Ascending aorta (tissue), 2 donors: ENCODE results near the gene ZBTB16. TPM values are rescaled to one million over a fixed set of nuclear protein-coding genes. Genes with fewer than 3 reads are reported as not detected.

Experiments
- DNase-seq, 2 donors: peaks; one replicate each; pipeline ENCODE4 v3.0.0-alpha.2; 2019; ENCODE audit warnings: low spot score in 2 of 2
- H3K27ac ChIP-seq, 2 donors: fragments of 200-600 bp; sonication (generic); one replicate each; pipeline ENCODE4 v1.5.1; 2016 to 2017; ENCODE audit warnings: mild to moderate bottlenecking in 1 of 2
- H3K27me3 ChIP-seq: fragments of 200-600 bp; sonication (generic); one replicate; pipeline ENCODE4 v1.5.1; 2017
- H3K36me3 ChIP-seq, 2 donors: fragments of 200-600 bp; sonication (generic); one replicate each; pipeline ENCODE4 v1.5.1; 2016
- H3K4me1 ChIP-seq, 2 donors: fragments of 200-600 bp; sonication (generic); one replicate each; pipeline ENCODE4 v1.5.1; 2016 to 2017; ENCODE audit warnings: mild to moderate bottlenecking in 1 of 2
- H3K4me3 ChIP-seq, 2 donors: fragments of 200-600 bp; sonication (generic); one replicate each; pipeline ENCODE4 v1.5.1; 2016 to 2017; ENCODE audit warnings: mild to moderate bottlenecking in 1 of 2
- H3K9me3 ChIP-seq, 2 donors: fragments of 200-600 bp; sonication (generic); one replicate each; pipeline ENCODE4 v1.5.1; 2016
- CTCF ChIP-seq, 3 experiments: fragments of 200-600 bp in 2 of 3; fragments of 450-650 bp in 1 of 3; sonication (generic) in 2 of 3; IDR thresholded peaks; one replicate each; pipeline ENCODE4 v1.5.1; 2016 to 2019; ENCODE audit warnings: antibody characterized with exemption in 3 of 3, mild to moderate bottlenecking in 1 of 3, moderate library complexity in 1 of 3
- intact Hi-C: fragments of 100-400 bp; cut with DNase I; formaldehyde crosslinking; loops from one replicate; pipeline ENCODE4 v1.15.1; 2023
- total RNA-seq: library from RNA; depleted of rRNA; stranded (reverse); fragments of >200 nt; gene quantifications from one replicate; pipeline ENCODE4 v1.1.0, GENCODE V29; 2016

ZBTB16 gene
- total RNA-seq, 1 donor from 2014 or later: 344 TPM

- peaks cover 31 to 58% of the 10 kb centered on the region in 2 donors for H3K36me3 ChIP-seq
- H3K4me1 ChIP-seq: peaks cover 55 to 95% of the 10 kb centered on the region in 2 donors
- no peak for TF ChIP-seq CTCF (IDR thresholded peaks at IDR 0.05)
- no peaks in the 10 kb centered on the region for H3K9me3 ChIP-seq
- no peaks in the 10 kb centered on the region for H3K27me3 ChIP-seq
- peak overlapping the region; percentile 92 to 99 for H3K27ac ChIP-seq
- no peak for DNase-seq
- intact Hi-C loops: no loop called here
- H3K4me3 ChIP-seq: no peak overlapping the region
Measured at GRCh38 chr11:114125531-114125930, 66.0 kb downstream of the ZBTB16 start.

- no peak for DNase-seq
- Histone ChIP-seq H3K9me3 (no peaks in the 10 kb centered on the region), H3K4me1 (peaks cover 55 to 94% of the 10 kb centered on the region in 2 donors), H3K27me3 (no peaks in the 10 kb centered on the region), H3K27ac (peak overlapping the region; percentile 92 to 99), H3K36me3 (peaks cover 30 to 58% of the 10 kb centered on the region in 2 donors), H3K4me3 (no peak overlapping the region)
- no peak for TF ChIP-seq CTCF (IDR thresholded peaks at IDR 0.05)
- intact Hi-C loops: no loop called here
Measured at GRCh38 chr11:114125959-114126358, 66.4 kb downstream of the ZBTB16 start.

GRCh38 chr11:114128399-114128798, 68.9 kb downstream of the ZBTB16 start:
- intact Hi-C loops: no loop called here
- Histone ChIP-seq H3K36me3 (peaks cover 27 to 40% of the 10 kb centered on the region in 2 donors), H3K4me3 (peak overlapping the region in 1 of 2 donors; percentile 36), H3K4me1 (peaks cover 70 to 91% of the 10 kb centered on the region in 2 donors), H3K9me3 (no peaks in the 10 kb centered on the region), H3K27ac (peak overlapping the region; percentile 92 to 99), H3K27me3 (no peaks in the 10 kb centered on the region)
- no peak for TF ChIP-seq CTCF (IDR thresholded peaks at IDR 0.05)
- DNase-seq: no peak

- Histone ChIP-seq H3K27me3 (no peaks in the 10 kb centered on the region), H3K9me3 (no peaks in the 10 kb centered on the region), H3K4me1 (peaks cover 74 to 90% of the 10 kb centered on the region in 2 donors), H3K27ac (peak overlapping the region; percentile 92 to 99), H3K36me3 (peaks cover 27 to 39% of the 10 kb centered on the region in 2 donors), H3K4me3 (peak overlapping the region in 1 of 2 donors; percentile 36)
- TF ChIP-seq CTCF (IDR thresholded peaks at IDR 0.05): no peak
- DNase-seq: no peak
- intact Hi-C loops: no loop called here
Measured at GRCh38 chr11:114129142-114129541, 69.6 kb downstream of the ZBTB16 start.

GRCh38 chr11:114129699-114130098, 70.2 kb downstream of the ZBTB16 start:
- peak overlapping the region; percentile 92 to 99 for H3K27ac ChIP-seq
- TF ChIP-seq CTCF (IDR thresholded peaks at IDR 0.05): no peak
- no peaks in the 10 kb centered on the region for H3K9me3 ChIP-seq
- no peak for DNase-seq
- H3K4me3 ChIP-seq: peak overlapping the region in 1 of 2 donors; percentile 36
- H3K27me3 ChIP-seq: no peaks in the 10 kb centered on the region
- H3K36me3 ChIP-seq: peaks cover 27 to 36% of the 10 kb centered on the region in 2 donors
- intact Hi-C loops: loop anchor here (1.0 to 5.0 kb wide), 3 partner anchors 19 to 45 kb away; no protein-coding TSS in a partner anchor
- H3K4me1 ChIP-seq: peaks cover 74 to 92% of the 10 kb centered on the region in 2 donors
